GM21529 (cell line): ENCODE measurements around the gene ZFHX3.

Experiments
- ATAC-seq: cut with Tn5 transposase; IDR thresholded peaks from one replicate; pipeline ENCODE4 v1.9.1; 2021; ENCODE audit not compliant: unreplicated experiment

ZFHX3 gene

DNA sequence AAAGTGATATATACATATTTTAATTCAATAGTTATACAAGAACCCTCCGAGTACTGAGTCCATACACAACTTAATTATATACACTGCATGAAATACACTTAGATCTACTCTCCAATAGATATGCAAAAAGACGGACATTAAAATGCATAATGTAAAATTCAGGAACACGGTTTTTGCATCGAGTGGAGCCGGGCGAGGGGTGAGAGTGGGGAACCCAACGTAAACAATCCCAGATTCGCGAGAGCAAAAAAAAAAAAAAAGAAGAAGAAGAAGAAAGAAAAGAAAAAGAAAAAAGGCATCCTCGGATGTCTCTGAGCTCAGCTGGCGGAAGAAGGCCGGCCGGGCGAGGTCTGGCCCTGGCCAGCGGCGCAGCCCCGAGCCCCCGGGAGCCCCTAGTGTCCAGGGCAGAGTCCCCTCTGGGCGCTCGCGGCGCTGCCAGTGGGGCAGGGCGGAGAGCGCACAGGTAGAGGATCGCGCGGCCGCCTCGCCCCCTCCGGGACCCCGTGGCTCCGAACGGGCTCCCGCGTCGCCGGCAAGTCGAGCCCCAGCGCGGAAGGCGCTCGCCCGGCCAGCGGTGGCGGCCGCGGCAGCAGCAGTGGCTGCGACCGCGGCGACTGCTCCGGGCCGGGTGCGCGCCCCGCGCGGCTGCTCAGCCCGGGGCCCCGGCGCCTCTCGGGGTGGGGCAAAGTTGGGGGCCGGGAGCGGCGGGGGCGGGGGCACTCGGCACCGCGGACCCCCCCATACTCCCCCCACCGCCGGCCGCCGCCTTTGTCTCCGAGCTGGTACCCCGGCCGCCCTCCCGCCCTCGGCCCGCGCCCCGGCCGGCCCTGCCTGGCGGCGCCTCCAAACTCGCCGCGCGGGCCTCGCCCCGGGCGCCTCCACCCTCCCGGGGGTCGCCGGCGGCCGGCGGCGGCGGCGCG lies 9.6 kb upstream of the ZFHX3 start:
- ATAC-seq = peak; percentile 51

DNA sequence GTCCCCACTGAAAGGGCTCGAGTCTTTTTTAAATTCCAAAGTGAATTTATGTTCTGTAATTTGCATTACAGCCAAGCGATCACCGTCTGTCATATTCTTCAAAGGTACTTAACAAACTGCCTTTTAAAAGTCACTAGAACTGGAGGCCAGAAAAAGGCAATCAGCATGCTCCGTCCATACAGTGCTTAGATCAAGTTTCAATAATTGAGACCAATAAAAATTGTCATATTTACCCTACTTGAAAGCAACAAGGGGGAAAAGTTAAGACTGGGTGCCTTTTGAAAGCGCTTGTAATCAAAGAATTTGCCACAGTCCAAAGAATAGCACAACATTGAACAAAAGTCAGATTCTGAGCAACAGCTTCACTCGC lies 9.0 kb upstream of the ZFHX3 start:
- no peak for ATAC-seq

DNA sequence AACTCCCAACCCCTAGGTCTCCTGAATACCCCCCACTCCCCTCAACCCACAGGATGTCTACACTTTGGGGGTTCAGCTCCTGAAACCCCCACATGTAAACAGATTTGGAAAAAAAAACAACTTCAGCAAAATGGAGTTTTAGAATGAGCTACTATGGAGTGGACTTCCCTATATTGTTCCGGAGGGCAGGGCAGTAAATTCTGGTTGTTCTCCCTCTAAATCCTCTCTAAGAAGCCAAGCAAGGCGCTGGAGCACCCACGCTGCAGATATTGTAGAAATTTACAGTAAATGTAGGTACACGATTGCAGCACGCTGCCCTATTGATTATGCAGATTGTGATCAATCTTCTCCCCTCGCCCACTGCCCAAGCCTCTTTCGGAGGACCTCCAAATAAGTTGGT lies 8.5 kb upstream of the ZFHX3 start:
- ATAC-seq = no peak

DNA sequence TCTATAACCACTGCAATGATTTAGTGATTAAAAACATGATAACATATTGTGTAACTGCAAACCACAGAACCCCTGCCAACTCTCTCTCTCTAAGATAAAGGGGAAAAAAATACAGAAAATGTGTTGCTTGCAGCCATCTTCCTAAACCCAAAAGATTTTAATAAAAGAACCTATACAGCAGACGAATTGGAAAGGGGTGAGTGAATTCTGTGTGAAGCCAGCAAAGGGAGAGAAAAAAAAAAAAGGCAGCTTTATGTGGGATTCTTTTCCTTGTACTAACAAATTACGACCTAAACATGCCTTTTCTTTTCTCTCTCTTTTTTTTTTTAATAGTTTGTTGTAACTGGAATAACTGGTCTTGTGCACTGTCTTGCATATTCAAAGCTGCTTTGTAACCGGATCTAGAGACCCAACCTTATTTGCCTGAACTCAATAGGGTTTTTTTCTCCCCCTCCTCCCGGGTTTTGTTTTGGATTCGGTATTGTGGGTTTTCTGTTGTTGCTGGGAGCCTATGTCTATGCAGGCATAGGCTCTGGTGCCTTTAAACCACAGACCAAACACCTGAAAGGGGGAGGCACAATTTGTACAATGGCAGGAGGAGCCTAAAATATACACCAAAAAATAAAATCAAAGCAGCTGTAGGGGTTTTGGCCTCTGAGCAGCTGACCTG lies 7.0 kb upstream of the ZFHX3 start:
- no peak for ATAC-seq

DNA sequence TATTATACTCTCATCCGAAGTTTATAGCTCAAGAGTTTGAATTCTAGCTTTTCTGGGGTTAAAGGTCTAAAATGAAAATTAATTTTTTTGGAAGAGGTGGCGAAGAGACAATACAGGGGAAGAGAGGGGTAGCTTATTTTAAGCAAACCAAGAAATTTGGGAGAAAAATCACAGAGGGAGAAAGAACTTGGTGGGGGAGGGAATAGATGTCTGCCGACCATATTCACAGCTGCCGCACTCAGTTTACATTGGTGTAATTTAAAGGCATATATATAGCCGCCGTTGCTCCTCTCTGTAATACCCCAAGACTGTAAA lies 6.5 kb upstream of the ZFHX3 start:
- no peak for ATAC-seq

DNA sequence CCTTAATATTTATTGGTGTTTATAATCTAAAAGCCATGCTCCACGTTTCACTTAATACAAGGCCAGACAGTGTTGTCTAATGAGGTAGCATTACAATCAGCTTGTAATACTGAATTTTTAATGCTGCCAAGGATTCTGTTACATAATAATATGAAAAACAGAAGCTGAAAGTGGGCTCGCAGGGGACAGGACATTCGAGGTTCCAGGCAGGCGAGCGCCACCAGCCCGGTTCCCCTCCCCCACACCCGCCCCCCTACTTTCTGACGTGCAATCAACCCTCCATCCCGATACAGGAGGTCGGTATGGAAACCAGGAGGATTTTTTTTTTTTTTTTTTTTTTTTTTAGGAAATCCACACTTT lies 6.2 kb upstream of the ZFHX3 start:
- ATAC-seq = no peak

DNA sequence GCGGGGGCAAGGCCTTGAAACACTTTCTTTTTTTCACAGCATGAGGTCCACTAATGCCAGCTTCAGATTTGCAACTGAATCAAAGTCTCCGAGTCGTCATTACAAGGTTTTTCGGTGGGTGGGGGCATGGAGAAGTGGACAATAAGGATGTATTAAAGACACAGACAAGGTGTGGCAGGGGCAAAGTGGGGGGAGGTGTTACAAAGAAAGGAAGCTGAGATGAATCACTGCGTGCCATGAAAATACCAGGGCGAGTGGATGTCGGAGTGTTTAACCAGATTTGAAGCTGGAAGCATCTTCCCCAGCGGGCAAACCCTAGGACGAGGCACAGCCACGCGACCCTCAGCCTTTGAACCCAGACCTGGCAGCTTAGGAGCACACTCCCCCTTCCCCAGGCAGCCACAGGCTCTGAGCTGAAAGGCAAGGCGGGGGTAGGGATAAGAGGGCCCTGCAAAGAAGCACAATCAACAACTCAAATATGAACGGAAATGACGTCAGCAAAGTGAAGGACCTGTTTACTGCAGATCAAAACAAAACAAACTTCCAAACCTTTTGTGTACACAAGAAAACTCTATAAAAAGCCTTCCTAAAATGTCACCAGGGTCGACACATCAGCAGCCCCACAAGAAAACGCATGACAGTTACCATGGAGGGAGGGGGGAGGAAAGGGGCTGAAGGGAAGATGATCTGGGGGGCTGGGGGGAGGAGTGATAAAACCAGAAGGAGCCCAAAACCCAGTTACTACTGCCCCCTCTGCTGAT lies 5.6 kb upstream of the ZFHX3 start:
- no peak for ATAC-seq

DNA sequence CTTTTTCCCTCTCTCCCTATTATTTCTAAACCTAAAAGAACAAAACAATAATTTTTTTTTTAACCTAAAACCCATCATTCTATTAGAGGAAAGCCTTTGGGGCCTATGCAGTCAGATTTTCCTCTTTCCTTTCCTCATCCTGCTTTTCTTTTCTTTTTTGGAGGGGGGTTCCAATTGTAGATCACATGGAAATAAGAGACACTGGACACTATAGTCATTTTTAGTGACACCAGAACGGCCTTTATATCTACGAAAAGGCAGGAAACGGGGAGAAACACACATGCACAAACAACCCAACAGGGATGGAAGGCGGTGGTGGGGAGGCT lies 5.1 kb upstream of the ZFHX3 start:
- ATAC-seq = no peak

DNA sequence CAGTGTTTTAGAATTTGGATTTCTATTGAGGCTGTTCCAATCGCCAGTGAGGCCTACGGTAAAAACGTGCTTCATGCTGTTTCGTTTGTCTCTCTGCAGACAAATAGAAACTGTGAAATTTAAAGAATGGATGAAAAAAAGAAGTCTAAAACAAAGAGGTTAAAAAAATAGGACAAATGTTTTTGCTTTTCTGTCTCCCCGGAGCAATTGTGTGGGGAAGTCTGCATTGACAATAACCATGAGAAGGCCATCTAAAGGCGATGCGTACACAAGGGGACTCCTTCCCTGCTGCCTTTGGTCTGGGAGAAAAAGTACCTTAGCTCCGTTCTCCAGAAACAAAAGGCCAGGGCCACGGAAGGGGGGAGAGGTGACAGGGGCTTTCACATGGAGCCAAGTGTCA lies 4.6 kb upstream of the ZFHX3 start:
- no peak for ATAC-seq

DNA sequence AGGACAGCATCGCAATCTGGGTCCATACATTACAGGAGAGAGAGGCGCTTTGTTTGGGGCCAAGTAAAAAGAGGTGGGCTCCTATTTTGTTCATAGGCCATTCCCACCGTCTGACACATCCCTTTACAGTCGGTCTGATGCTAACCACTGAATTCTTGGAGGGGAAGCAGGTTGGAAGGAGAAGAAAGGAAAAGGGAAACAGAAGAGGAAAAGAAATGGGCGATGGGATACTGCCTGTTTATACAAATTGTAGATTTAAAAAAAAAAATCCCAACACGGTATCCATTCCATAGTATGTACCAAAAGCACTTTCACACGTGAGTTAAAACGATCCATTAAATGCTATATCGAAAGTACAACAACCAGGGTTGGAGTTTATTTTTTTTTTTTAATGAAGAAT lies 4.0 kb upstream of the ZFHX3 start:
- no peak for ATAC-seq

DNA sequence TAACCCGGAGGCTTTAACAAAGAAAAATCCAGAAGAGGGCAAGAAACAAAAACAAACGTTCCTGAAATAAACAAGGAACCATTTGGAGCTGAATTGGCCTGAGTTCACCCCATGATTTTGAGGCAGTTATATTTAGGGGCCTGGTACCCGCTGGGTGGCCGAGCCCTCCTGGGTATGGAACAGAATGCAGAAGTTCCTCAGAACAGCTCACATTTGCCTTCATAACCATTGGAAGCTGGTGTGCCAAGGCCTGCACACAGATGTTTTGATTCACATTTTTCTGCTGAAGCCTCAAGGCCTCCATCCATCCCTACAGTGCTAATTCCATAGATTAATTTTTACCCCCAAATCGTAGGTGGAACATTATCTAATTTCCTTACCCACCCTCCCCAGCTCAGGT lies 3.3 kb upstream of the ZFHX3 start:
- ATAC-seq = no peak

DNA sequence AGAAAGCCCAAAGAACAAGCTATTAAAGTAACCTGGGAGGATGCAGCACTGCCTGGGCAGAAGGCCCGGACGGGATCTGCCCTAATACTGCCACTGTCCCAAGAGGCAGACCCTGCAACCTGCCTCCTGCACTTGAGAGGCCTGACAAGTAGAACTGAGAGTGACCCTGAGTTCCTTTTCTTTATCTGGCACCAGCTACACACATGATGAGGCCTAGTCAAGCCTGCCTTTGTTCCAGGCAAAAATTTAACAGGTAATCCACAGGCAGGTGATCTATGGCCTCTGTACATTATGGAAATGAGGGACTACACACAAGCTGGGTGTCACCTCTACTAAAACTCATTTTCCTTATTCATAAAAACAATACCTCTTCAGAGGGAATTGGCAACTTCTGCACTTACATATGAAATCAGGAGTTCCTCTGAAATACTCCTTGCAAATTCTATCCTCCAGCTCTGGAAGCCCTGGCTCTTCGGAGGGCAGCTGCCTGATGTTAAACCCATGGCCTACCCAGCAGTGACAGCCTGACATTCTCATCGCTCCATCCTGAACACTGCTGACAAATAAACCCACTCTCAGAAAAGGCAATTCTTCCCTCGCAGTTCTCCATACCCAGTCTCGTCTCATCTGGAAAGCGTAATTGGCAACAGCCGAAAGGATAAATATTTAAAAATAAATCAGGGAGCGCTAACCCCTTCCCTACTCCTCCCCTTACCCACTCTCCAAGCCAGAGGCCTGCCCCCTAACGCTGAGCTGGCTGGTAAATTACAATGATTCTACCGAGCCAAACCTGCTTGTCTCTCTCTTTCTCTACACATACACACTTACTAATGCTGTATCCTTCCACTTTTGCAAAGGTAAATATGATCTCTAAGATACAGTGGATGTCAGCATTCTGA lies 2.5 kb upstream of the ZFHX3 start:
- no peak for ATAC-seq

DNA sequence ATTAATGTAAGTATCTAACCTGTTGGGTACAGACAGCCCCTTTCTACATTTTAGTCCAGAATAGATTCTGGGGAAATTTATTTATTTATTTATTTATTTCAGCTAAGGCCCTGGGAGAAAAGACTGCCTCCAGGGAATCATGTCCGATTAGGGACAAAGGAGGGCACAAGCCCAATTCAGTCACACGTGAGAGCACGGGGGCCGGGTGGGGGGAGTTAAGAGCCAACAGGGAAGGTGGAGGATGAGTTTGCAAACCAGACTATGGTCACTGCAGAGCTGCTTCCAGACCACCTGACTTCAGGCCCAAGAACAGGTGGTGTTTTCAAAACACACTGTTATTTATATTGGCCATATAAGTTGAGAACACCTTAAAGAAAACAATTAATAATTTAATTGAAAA lies 1.6 kb upstream of the ZFHX3 start:
- no peak for ATAC-seq

DNA sequence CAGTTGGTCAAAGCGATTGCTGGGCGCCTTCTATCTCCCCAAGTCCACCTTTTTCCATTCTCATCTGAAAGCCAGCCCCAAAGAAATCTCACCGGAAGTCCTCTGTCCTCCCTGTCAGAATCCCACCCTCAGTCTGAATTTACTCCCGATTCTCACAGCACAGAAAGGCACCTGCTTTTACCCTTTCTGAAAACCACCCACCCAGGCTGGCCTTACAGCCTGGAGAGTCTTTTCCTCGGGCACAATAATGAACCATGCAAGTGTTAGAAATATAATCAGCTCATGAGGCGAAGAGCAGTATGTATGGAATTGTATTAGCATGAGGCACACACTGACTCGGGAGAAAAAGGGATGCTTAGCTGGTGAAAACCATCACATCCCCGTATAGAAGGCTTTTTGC lies 1.2 kb upstream of the ZFHX3 start:
- ATAC-seq = no peak

DNA sequence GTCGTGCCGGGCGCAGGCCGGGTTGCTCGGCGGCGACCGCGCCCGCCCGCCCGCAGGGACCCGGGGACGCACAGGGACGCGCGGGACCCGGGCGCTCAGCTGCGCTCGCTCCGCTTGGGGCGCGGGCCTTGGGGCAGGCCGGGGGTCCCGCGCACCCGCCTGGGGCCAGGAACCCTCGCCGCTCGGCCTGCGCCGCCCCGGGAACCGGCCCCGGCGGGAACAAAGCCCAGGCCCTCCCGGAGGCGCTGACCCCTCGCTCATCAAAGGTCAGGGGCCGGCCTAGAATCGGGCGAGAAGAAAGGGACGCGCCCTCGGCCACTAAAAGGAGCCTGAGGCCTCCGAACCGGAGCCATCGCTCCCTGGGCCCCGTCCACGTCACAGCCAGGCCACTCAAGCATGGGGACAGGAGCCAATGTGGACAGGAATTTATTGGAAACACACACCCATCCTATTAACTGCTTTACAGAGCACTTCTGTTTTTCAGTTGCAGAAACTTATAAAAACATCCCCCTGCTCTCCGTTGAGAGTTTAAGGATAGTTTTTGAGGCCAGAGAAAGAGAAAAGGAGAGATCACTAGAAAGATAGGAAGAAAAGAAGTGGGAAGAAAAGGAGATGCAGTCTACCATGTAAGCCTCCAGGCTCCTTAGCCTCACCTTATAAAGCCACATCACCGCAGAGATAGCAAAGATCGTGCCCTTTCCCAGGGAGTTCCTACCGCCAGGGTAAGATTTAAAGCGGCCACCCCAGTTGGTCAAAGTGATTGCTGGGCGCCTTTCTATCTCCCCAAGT lies 558 bp upstream of the ZFHX3 start:
- ATAC-seq = peak; percentile 10

DNA sequence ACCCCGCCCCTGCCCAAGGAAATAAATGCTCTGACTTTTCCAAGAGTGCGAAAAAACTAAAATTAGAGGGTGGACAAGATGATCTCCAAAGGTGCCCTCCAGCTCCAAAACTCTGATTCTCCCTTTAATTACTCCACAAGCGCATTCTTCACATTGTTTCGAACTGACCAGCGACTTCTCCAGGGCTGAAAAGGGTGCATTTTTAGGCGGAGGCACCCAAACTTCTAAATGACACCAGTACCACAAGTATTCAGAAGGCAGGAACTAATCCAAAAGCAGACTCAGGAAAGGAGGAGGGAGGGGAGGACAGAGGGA lies 750 bp downstream of the ZFHX3 start:
- no peak for ATAC-seq

DNA sequence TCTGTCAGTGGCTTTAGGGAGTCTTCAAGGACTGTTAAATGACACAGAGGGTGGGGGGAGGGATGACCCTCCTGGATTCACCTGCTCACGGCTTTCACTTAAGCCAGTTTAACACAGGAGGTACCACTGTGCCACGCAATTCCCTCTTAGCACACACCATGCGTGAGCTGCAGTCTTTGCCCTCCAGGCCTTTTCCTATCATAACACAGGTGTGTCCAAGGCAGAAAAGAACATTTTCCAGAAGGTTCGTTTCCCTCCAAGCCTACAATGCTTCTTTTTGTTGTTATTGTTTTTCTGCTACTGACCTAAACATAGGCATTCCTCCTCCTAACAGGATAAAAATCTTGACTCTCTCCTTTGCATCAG lies 1.1 kb downstream of the ZFHX3 start:
- ATAC-seq = no peak

DNA sequence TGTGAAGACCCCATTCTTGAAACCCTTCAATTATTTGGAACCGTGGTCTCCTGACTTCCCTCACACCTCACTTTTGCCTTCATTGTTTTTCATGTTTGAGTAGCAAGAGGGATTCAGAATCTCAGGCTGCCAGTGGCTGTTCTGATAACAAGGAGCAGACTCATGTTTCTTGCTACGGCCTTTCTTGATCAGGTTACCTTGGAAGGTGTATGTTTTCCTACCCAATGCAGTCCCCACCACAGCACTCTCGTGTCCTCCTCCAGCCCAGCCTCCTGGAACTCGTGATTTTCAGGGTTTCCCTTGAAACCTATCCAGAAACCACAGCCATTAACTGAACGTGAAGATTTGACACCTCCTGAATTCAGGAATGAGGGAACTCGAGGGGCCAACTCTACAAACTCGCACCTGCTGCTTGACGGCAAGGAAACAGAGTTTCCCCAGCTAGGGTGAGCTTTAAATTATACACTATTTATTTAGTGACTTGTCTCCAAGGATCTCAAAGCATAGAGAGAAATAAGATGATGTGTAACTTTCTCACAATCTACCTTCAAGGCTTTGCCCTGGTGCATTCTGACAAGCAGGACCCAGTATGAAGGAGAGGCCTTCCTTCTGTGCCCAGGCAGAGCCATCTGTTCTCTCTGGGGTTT lies 1.6 kb downstream of the ZFHX3 start:
- ATAC-seq = no peak

DNA sequence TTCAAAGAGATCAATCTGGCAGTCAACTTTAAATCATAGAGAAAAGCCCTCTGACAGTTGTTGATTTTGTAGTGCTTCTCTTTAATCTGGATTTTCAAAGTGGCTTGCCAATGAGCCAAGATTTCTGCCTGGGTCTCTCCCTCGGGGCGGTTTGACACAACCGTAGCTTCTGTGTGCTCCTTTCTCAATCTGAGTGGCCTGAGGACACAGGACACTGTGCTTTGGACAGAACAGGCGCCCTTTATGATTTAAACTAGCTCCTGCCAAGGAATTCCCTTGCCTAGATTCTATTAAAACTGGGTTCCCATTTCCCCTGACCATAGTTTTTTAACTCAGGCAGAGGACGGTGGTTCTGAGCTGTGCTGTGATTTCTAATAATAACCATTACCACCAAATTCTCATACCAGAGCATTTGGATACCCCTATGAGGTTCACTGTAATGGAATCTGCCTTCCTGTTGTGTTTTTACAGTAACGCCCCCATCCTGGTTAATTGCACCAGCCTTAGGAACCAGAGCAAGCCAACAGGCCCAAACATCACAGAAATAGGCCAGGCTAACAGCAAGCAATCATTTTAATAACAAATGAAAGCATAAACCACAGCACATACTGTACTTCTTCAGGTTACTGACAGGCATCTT lies 4.0 kb downstream of the ZFHX3 start:
- ATAC-seq = no peak

DNA sequence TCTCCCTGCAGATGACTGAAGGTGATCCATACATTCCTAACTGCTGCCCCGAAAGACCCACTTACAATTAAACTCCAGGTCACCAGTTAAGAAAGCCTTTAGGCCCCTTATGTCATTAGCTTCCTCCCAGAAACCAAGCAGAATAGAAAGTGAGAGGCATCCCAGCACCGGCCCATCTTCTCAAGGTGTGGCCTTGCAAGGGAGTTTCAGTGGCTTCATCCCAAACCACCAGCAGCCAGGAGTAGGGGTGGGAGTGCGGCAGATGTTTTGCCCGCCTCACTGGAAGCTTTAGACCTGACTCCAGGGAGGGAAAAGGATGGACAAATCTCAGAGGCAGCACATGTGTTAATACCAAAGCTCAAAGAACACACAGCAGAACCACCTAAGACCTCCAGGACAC lies 5.1 kb downstream of the ZFHX3 start:
- no peak for ATAC-seq
